Chondrocyte (in vitro differentiated cells): ENCODE measurements around the gene CSPG5. TPM values are rescaled to one million over a fixed set of nuclear protein-coding genes. Genes with fewer than 3 reads are reported as not detected.

Experiments used
- DNase-seq: peaks from one replicate; pipeline ENCODE4 v3.0.0; 2021; ENCODE audit warnings: mixed read lengths, low spot score
- H3K27ac Mint-ChIP-seq: one replicate; pipeline ENCODE4 v1.8.0; 2021; ENCODE audit warnings: mild to moderate bottlenecking, moderate library complexity, mixed read lengths; ENCODE audit not compliant: unreplicated experiment
- H3K27me3 Mint-ChIP-seq: 2 replicates; pipeline ENCODE4 v1.8.0; 2021; ENCODE audit warnings: low read depth, mixed read lengths
- H3K36me3 Mint-ChIP-seq: 2 replicates; pipeline ENCODE4 v1.8.0; 2021; ENCODE audit warnings: low read depth, mixed read lengths
- H3K4me1 Mint-ChIP-seq: 2 replicates; pipeline ENCODE4 v1.8.0; 2021; ENCODE audit warnings: low read depth, mild to moderate bottlenecking, mixed read lengths
- H3K4me3 Mint-ChIP-seq: one replicate; pipeline ENCODE4 v1.8.0; 2021; ENCODE audit warnings: mild to moderate bottlenecking, moderate library complexity, mixed read lengths; ENCODE audit not compliant: unreplicated experiment
- H3K9me3 Mint-ChIP-seq: 2 replicates; pipeline ENCODE4 v1.8.0; 2021; ENCODE audit warnings: low read depth, mixed read lengths
- CTCF ChIP-seq: fragments of 200-600 bp; sonication (generic); IDR thresholded peaks from 2 replicates; pipeline ENCODE4 v1.5.0; 2021; ENCODE audit warnings: antibody characterized with exemption, mild to moderate bottlenecking, moderate library complexity
- total RNA-seq: library from RNA; stranded (reverse); gene quantifications from 3 replicates; pipeline ENCODE4 v1.2.1, GENCODE V29; 2021

The CSPG5 gene
- total RNA-seq, 1 donor from 2014 or later = 2.8 TPM

GRCh38 chr3:47588587-47588986 lies 9.9 kb upstream of the CSPG5 start:
- Mint-ChIP-seq H3K27me3 (no peaks in the 10 kb centered on the region), H3K4me3 (no peak overlapping the region), H3K36me3 (peaks cover 36% of the 10 kb centered on the region), H3K27ac (no peak overlapping the region), H3K4me1 (peaks cover 5% of the 10 kb centered on the region), H3K9me3 (no peaks in the 10 kb centered on the region)
- no peak for TF ChIP-seq CTCF
- no peak for DNase-seq

- peaks cover 36% of the 10 kb centered on the region for H3K36me3 Mint-ChIP-seq
- DNase-seq = no peak
These were observed 9.4 kb upstream of the CSPG5 start for GRCh38 chr3:47588053-47588452.

GRCh38 chr3:47586746-47587145 lies 8.1 kb upstream of the CSPG5 start:
- H3K27me3 Mint-ChIP-seq = no peaks in the 10 kb centered on the region
- no peak for TF ChIP-seq CTCF
- no peak overlapping the region for H3K27ac Mint-ChIP-seq
- H3K4me1 Mint-ChIP-seq = peaks cover 5% of the 10 kb centered on the region
- no peaks in the 10 kb centered on the region for H3K9me3 Mint-ChIP-seq
- H3K4me3 Mint-ChIP-seq = no peak overlapping the region
- no peak for DNase-seq
- H3K36me3 Mint-ChIP-seq = peaks cover 36% of the 10 kb centered on the region

More at GRCh38 chr3:47588053-47588452, 9.4 kb upstream of the CSPG5 start:
- no peaks in the 10 kb centered on the region for H3K27me3 Mint-ChIP-seq
- no peak overlapping the region for H3K4me3 Mint-ChIP-seq
- no peak for TF ChIP-seq CTCF
- H3K4me1 Mint-ChIP-seq = peaks cover 5% of the 10 kb centered on the region
- no peaks in the 10 kb centered on the region for H3K9me3 Mint-ChIP-seq
- no peak overlapping the region for H3K27ac Mint-ChIP-seq

- Mint-ChIP-seq H3K27me3 (no peaks in the 10 kb centered on the region), H3K4me3 (no peak overlapping the region), H3K36me3 (peaks cover 22% of the 10 kb centered on the region), H3K9me3 (no peaks in the 10 kb centered on the region), H3K27ac (no peak overlapping the region), H3K4me1 (no peaks in the 10 kb centered on the region)
- TF ChIP-seq CTCF = no peak
- no peak for DNase-seq
These were observed 4.8 kb upstream of the CSPG5 start for GRCh38 chr3:47583320-47584075.

GRCh38 chr3:47581835-47582234 lies 3.2 kb upstream of the CSPG5 start:
- Mint-ChIP-seq H3K9me3 (no peaks in the 10 kb centered on the region), H3K27ac (no peak overlapping the region), H3K4me1 (no peaks in the 10 kb centered on the region), H3K27me3 (no peaks in the 10 kb centered on the region), H3K4me3 (no peak overlapping the region), H3K36me3 (peaks cover 13% of the 10 kb centered on the region)
- no peak for TF ChIP-seq CTCF
- DNase-seq = no peak
